ENCODE measurements around the gene ANKRD53.

The ANKRD53 gene, protein sequence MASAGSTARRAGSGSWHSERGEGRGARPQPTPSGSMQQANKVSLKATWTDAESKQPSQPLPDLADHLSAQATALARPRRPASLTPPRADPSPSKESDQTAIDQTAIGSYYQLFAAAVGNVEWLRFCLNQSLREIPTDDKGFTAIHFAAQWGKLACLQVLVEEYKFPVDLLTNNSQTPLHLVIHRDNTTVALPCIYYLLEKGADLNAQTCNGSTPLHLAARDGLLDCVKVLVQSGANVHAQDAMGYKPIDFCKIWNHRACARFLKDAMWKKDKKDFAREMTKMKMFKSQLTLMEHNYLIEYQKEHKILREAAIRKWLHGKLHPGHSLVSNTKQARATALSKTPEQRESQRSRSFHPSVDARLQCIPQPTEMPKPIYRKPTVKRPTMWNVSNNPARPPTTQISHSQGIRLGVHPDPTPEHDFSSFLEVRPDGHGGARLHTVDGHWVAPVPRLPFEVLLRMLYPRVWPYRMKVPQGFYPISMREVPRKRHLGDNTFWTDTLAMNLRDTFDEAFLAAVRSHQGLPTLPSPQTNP

DNA sequence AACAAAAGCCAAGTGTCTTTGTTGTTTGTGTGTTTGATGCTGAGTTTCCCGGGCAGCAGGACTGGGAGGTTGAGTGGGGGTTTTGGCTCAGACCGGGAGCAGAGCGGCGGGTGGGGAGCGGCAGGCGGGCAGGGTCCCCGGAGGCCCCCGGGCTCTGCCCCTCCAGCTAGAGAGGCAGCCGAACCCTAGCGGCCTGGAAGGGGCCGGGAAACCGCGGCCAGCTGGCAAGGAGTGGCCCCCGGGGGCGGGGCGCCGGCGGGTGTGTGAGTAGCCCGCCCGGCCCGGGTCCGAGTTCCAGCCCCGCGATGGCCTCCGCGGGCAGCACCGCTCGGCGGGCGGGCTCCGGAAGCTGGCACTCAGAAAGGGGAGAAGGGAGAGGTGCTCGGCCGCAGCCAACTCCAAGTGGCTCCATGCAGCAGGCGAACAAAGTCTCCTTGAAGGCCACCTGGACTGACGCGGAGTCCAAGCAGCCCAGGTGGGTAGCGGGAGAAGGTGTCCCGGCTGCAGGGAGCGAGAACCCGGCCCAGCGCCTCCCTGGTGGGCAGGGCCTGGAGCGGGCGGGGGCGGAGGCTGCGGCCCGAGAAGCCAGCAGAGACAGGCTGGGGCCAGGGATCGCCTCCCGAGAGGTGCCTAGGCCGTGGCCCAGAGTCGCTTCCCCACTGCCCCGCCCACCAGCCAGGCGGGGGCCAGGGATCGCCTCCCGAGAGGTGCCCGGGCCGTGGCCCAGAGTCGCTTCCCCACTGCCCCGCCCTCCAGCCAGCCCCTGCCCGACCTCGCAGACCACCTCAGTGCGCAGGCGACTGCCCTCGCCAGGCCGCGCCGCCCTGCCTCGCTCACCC lies at the start of gene ANKRD53:
ANKRD53 (plus strand) TSS at position 290 of the 839 bp plus-strand sequence; CDS start at position 306, 16 bp downstream.
- DNase-seq, result no peak

DNA sequence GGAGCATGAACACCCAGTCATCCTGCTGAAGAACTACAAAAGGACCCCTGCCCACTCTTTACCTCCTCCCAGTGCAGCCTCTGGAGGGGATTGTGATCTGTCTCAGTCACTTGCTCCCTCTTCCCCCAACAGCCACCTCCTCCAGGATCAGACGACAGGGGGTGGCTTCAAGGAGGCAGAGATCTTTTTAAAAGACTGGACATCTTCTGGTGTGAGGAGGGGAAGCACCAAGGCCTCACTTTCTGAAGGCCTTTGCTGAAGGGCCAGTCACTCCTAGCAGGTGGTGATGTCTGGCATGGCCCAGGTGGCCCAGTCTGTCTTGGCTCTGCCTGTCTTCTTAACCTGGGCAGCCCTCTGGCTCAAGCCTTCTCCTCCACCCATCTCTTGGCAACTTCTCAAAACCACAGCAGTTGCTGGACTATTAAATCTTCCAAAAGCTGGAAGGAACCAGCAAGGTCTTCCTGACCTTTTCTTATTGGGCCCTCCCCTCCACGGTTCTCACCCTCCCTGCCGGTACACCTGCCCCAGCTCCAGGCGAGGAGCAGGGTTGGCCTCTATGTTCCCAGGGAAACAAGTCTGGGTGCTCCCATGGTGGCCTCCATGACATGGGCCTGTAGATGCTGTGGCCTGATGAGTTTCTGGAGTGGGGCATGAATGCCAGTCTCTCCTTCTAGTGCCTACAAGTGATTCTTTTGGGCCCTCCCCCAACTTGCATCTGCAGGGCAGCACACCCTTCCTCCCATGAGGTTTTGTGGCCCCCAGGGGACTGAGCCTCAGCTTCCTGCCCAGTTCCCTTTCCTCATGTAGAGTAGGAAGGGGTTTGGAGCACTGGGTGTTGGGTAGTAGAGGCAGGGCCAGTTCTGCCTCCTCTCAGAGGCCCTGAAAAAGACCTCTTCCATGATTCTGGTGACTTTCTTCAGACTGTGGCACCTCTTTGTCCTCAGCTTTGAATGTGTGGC lies 47.8 kb upstream of the ANKRD53 start:
- DNase-seq, result no peak

DNA sequence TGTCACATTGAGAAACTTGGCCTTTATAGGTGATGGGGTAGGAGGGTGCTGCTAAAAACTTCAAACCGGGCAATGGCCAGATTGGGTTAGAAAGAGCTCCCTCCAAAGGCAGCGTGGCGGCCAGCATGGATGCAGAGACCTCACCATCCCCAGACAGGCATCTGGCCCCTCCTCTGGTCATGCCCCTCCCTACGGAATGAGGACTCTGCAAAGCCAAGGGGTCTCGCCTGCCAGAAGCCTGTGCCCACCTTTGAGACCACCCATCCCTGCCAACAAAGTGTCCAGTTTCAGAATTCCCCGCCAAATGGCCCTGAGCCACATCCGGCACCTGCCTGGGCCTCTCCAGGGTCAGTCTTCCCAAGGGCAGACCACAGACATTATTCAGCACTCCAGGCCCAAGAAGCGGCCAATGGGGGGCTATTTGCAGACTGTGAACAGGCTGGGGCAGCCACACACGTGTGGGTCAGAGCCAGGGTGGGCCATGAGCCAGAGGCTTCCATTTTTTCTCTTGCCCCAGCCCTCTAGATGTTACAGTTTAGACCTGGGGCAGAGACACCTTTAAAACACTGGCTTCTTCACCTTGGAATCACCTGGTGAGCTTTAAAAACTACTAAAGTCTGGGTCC lies 46.9 kb upstream of the ANKRD53 start:
- DNase-seq, result no peak

DNA sequence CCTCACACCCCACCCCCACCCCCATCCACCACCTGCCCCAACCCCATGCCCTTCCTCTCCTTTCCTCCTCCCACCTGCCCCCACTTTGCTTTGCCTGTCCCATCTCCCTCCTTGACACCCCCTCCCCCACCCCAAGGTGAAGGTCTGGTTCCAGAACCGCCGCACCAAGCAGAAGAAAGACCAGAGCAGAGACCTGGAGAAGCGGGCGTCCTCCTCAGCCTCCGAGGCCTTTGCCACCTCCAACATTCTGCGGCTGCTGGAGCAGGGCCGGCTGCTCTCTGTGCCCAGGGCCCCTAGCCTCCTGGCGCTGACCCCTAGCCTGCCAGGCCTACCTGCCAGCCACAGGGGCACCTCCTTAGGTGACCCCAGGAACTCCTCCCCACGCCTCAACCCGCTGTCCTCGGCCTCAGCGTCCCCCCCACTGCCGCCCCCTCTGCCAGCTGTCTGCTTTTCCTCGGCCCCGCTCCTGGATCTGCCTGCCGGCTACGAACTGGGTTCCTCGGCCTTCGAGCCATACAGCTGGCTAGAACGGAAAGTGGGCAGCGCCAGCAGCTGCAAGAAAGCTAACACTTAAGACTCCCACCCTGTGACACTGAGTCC lies 45.7 kb upstream of the ANKRD53 start:
- no peak for DNase-seq

DNA sequence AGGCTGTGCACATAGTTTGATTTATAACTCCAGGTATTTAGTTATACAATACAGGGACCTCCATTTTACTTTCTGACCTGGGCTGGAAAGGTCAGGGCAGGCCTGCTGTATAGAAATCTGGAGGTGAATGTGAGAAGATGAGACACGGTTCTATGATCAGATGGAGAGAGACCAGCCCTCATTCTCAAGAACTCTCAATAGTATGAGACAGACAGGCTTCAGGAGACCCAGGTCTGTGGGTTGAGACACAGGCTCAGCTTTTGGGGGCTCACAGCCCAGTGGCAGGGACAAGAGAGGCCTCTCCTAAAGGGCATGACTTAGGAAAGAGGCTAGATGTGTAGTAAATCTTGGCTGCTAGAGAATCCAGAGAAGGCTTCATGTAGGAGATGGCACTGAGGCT lies 43.4 kb upstream of the ANKRD53 start:
- DNase-seq, result no peak

DNA sequence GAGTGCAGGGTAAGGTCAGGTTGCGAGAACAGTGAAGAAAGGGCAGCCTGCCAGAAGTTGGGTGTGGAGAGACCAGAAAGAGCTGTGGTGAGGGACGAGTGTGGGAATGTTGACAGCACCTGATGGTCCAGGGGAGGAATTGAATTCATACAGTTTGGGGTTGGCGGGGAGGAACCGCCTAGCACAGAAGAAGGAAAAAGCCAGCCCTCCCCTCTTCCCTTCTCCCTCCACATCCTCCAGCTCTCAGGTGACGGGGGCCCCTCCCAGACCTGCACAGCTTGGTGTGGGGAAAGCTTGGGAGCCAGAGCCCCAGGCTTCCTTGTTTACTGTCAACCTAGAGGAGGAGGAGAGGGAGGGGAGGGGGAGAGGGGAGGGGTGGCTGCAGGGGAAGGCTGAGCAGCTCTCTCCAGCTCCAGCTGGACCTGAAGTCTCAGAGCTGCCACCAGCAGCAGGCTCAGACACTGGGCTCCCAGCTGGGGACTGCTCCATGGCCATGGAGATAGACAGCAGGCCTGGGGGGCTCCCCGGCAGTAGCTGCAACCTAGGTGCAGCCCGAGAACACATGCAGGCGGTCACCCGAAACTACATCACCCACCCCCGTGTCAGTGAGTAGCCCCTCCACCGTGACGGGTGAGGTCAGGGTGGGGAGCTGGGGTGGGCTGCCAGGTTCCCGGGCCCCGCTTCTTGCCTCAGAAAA lies 42.8 kb upstream of the ANKRD53 start, which contains the start of gene ATP6V1B1:
ATP6V1B1 (plus strand) TSS at position 433 of the 697 bp plus-strand sequence; CDS start at position 488, 55 bp downstream.
- no peak for DNase-seq

DNA sequence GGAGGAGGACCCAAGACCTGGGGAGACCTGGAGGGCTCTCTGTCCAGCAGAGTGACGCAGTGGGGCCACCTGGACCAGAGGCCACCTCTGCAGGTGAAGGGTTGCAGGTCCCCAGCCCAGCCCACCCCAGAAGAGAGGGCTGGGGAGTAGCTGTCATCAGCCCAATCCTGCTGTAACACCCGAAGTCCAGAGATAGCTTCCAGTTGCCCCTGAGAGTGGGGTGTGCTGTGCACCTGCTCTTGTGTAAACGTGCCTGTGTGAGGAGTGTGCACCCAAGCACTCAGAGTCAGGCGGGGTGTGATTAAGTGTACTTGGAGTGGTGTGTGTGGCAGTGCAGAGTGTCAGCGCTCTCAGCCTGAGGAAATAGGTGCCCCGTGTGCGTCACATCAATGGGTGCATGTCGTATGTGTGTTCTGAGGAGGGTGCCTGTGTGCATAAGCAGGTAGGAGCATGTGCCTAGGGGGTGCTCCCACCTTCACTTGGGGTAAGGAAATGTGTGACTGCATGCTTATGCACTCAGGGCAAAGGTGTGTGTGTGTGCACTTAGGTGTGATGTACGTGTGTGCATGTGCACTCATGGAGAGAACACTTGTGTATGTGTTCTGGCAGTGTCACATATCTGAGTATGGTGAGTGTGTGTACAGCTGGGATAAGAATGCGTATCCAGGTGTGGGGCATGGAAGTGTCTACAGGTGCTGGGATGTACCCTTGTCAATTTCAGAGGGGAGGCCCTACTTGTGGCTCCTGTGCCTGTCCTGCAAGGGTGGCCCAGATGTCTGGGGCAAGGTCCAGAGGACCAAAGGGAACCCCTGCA lies 42.1 kb upstream of the ANKRD53 start:
- DNase-seq, result no peak

DNA sequence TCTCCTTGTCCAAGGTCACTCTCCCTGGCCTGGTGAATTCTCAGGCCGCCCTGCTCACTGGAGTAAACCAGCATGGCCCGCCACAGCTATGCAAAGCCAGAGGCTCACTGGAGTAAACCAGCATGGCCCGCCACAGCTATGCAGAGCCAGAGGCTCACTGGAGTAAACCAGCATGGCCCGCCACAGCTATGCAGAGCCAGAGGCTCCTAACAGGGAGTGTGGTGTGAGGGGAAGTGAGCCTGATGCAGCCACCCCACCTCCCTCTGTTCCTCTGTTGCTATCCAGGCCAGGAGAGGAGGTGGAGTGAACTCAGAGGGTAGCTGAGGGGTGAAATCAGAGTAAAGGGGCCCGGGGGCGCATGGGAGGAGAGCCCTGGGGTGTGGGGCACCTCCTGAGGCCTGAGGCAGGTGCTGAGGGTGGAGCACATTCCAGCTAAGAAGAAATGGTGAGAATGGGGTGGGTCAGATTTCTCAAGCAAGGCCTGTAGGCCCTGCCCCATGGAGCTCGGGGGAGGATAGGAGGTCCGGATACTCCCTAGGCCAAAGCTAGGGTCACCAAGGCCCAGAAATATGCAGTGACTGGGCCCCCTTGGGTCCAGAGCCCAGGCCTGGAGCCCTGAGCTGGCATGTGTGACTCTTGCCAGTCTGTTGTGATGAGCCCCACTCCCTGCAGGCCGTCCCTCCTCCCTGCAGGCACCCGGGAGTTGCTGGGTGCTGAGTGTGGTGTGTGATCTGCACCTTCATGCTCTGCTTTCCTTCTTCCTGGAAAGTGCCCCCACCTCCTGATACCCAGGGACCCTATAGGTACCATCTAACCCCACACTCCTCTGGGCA lies 41.2 kb upstream of the ANKRD53 start:
- DNase-seq, result no peak

DNA sequence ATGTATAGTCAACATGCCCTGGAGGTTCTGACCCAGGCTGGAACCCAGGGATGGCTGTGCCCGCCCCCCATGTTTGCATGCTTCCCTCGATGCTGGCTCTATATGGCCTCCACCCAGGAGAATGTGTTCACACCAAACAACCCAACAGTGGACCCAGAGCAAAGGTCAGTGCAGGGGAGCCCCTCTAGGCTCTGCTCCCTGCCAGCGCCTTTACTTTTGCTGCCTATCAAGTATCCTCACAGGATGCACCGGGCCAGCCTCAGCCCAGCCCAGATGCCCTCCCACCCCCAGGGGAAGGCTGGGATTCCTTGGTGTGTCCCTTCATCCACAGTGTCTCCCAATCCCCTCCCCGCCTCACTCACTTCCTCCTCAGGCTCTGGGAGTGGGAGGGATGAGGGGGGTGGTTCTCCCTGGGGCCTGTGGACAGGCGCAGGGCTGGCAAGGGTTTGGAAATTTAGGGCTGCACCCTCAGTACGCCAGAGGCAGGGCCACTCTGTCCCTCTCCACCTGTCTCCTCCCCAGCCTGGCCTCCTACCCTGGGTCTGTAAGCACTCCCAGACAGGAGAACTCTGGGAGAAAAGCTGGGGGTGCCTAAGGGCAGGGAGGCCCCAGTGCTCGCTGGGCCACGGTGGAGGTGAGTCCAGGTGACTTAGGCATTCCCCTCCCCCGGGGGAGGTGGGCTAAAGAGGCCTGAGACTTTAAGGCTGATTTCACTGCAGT lies 40.4 kb upstream of the ANKRD53 start:
- DNase-seq, result no peak

DNA sequence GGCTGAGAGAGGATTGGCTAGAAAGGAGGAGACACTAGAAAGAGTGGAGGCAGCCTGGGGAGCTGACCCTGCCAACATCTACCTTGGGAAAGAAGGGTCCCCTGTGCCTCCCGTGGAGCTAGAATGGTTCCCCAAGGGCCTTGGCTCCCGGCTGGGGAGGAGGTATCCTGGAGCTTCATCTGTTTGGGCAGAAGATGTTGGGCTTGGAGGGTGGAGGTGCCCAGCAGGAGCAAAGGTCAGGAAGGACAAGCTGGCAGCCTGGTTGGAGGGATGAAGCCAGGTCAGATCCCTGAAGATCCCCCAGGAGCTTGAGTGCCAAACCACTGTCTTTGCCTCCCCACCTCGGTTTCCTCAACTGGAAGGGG lies 39.9 kb upstream of the ANKRD53 start:
- DNase-seq, result no peak

DNA sequence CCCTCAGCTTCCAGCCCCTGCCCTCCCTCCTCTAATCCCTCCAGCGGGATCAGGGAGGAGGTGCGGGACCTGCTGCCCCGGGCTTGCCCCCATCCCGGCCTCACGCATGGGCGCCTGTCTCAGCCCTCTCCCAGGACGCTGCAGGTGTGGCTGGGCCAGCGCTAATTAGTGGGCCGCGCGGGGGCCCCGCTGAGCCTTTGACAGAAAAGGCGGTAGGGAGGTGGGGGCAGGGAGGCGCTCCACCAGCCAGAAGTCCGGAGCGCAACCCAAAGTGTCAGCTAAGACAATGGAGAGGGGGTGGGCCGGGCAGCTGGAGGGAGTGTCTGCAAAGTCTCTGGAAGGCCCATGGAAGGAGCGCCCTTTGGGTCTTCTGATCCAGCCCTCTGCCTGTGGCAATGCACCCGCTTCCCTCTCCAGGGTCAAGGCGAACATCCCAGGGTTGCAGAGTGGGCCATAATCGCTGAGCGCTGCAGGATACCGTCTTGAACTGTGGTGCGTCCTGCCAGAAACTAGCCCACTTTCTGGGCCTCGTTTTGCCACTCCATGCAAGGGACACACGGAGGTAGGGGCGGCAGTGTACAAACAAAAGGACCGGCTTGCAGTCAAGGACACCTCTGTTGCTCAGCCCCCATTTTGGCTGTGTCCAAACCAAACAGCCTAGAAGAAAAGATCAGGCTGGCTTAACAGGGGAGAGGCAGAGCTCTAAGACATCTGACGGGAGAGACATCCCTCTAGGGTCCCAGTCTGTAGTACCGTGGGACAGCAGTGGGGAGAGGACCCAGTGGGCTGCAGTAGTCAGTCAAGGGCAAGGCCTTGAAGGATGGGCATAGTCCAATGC lies 39.2 kb upstream of the ANKRD53 start:
- no peak for DNase-seq

DNA sequence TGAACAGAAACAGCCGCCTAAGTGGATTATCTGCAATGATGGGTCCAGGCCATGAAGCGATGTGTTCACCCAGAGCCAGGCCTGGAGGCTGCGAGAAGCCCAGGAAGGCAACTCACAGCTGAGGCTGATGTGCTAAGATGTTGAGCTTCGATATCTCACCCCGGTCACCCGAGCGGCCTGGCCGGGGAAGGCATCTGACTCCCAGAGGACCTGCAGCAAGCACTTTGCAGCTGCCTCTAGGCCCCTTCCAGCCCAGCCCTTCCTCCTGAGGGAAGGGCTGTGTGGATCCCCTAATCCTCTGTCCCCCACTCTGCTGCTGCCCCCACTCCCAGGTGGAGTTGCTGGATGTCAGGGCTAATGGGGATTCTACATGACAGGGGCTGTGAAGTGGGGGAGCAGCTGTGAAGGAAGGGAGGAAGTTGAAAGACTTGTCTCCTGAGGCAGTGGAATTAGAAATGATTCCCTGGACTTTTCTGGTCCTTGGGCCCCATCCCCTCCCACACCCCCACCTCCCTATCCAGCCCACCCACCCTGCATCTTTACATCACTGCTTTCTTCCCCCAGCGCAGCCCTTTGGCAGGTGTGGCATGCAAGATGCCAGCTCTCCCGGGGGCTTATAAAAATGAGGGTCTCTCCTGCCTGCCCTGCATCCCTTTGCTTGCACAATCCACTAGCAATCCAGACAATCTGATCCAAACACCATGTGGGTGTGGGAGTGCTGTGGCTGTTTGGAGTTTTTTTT lies 38.4 kb upstream of the ANKRD53 start:
- no peak for DNase-seq

DNA sequence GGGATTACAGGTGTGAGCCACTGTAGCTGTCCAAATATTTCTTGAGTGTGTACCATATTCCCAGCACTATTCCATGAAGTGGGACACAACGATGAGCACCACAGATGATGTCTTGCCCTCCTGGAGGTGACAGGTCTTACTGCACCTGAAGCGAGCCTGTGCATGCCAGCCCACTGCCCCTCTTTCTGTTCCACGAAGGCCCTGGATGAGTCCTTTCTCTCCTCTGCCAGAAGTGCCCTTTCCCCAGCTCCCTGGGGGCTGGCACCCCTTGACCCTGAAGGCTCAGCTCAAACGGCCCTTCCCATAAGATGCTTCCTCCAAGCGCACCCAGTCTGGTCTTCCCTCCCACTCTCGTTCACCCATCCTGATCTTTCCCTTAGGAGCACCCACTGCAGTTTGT lies 37.2 kb upstream of the ANKRD53 start:
- no peak for DNase-seq

DNA sequence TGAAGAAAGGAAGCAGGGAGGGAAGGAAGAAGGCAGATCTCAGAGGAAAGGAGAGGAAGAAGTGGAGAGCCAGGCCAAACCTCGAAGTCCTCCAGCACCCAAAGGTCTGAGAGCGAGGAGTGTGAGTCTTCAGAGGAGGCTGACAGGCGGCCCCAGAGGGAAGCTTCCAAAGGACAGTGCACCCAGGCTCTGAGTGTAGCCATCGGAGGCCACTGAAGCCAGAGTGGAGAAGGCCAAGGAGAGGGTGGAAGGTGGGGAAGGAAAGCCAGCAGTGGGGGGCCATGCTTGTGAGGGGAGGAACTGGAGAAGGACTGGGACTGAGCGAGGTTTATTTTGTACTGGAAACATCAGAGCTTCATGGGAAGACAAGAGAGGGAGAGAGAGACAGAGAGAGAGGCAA lies 36.7 kb upstream of the ANKRD53 start:
- no peak for DNase-seq

DNA sequence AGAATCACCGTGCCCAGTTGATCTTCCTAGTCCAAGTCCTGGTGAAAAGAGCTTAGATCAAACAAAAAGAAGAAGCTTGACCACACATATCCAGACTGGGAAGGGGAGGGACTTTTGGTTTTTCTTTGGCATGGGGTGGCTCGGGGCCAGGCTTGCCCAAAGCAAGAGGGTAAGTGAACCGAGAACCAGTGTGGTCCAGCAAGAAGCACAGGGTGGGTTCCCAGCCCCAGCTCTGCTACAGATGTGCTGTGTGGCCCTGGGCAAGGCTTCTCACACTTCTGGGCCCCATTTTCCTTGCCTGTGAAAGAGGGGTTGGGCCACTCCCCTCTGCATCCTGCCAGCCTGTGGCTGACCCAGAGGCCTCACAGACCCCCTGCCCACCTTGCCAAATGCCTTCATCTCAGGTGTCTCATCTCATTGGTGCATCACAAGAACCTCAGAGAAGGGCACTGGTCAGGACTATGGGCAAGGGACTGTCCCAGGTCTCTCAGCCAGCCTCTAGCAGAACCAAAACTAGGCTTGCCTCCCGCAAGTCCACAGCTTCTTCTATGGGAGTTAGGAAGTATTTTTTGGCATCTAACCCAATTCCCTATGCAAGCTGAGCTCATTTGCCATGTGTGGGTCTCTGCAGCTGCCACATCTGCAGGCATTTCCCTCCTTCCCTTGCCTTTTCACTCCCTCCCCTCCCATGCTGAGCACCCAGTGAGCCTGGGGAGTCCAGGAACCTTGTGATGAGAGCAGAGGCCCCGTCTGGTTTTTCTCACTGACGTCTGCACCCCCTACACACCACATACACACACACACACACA lies 35.8 kb upstream of the ANKRD53 start:
- no peak for DNase-seq

Data from NCI-H1436 treated with DMSO at 0.1 percent for 48 hours (cell line).